Kidney (tissue), 14 donors: ENCODE results near the gene TSFM. TPM values are rescaled to one million over a fixed set of nuclear protein-coding genes. Genes with fewer than 3 reads are reported as not detected.

ENCODE experiments used
- DNase-seq, 5 donors: peaks; one replicate each; pipeline ENCODE4 v3.0.0-alpha.2; 2013 to 2020
- FAIRE-seq: peaks from 2 replicates; lab custom pipeline; 2012; peaks lifted over from hg19 to GRCh38; lab: Jason Lieb, UNC
- H3K27ac ChIP-seq, 2 donors: one replicate each; pipeline ENCODE4 v1.7.0; 2013; ENCODE audit warnings: low read depth in 2 of 2, low read length in 2 of 2, inconsistent platforms in 1 of 2
- H3K27me3 ChIP-seq: one replicate; pipeline ENCODE4 v1.7.1; 2013; ENCODE audit warnings: low read length, inconsistent platforms; ENCODE audit not compliant: control insufficient read depth, insufficient read depth
- H3K36me3 ChIP-seq, 3 donors: one replicate each; pipeline versions ENCODE4 v1.7.0 to v1.7.1; 2013; ENCODE audit warnings: low read length in 3 of 3, control low read depth in 1 of 3, inconsistent platforms in 1 of 3; ENCODE audit not compliant: insufficient read depth in 3 of 3, control insufficient read depth in 2 of 3
- H3K4me1 ChIP-seq, 3 donors: one replicate each; pipeline versions ENCODE4 v1.7.0 to v1.7.1; 2013; ENCODE audit warnings: low read length in 3 of 3, inconsistent platforms in 1 of 3, low read depth in 1 of 3; ENCODE audit not compliant: control insufficient read depth in 2 of 3, insufficient read depth in 2 of 3
- H3K4me3 ChIP-seq, 3 donors: one replicate each; pipeline versions ENCODE4 v1.7.0 to v1.8.1; 2013; ENCODE audit warnings: low read length in 3 of 3, control low read depth in 1 of 3, inconsistent platforms in 1 of 3
- H3K9ac ChIP-seq, 3 donors: one replicate each; pipeline versions ENCODE4 v1.7.0 to v1.7.1; 2013; ENCODE audit warnings: low read length in 3 of 3, control low read depth in 1 of 3, inconsistent platforms in 1 of 3
- H3K9me3 ChIP-seq, 3 donors: one replicate each; pipeline versions ENCODE4 v1.7.0 to v1.7.1; 2013; ENCODE audit warnings: low read length in 3 of 3, control low read depth in 1 of 3, inconsistent platforms in 1 of 3; ENCODE audit not compliant: control insufficient read depth in 2 of 3, insufficient read depth in 1 of 3
- CTCF ChIP-seq: IDR thresholded peaks from 3 replicates; pipeline ENCODE4 v1.5.1; 2012; ENCODE audit warnings: mild to moderate bottlenecking, moderate library complexity, borderline replicate concordance; ENCODE audit not compliant: insufficient read depth; ENCODE audit errors: extremely low read depth
- intact Hi-C: fragments of 100-400 bp; cut with DNase I; formaldehyde crosslinking; loops from one replicate; pipeline ENCODE4 v1.11.1; 2022
- polyA plus RNA-seq: library from polyadenylated mRNA; stranded (reverse); fragments of 350-450 nt; fragmentation: Illumina TruSeq; extraction: RNeasy Lipid Tissue Mini Kit (QIAGEN cat#74804); gene quantifications from one replicate; pipeline ENCODE4 v1.2.3, GENCODE V29; 2014; ENCODE audit warnings: low read depth, low replicate concordance; ENCODE audit not compliant: insufficient read depth
- total RNA-seq: library from RNA; stranded (reverse); fragmentation: NEBNext Ultra II Directional; extraction: Animal tissue kit (Norgen Biotek cat#: 25700); gene quantifications from one replicate; pipeline ENCODE4 v1.2.1, GENCODE V29; 2021
- donor health status: control.
- donor health status: control.
- donor health status: control.
- donor health status: control.
- donor health status: control.
- donor health status: DM: yes; HTN: yes; CAD: no.
- donor health status: Normal renal cell carcinoma (clear cell type).

The TSFM gene
- total and polyA plus RNA-seq, 2 donors from 2014 or later = 32.8 to 84.6 TPM

- no peaks in the 10 kb centered on the region for H3K9me3 ChIP-seq
- no peak overlapping the region for H3K4me3 ChIP-seq
- H3K9ac ChIP-seq = no peak overlapping the region
- H3K4me1 ChIP-seq = peaks cover 0 to 8% (median 4%) of the 10 kb centered on the region in 3 donors
- peaks cover 4 to 5% (median 4%) of the 10 kb centered on the region in 3 donors for H3K36me3 ChIP-seq
- FAIRE-seq = no peak
- peaks cover 9% of the 10 kb centered on the region for H3K27me3 ChIP-seq
- peak; percentile 37 for TF ChIP-seq CTCF
- DNase-seq = peak in 2 of 5 donors; percentile 24 to 46
- intact Hi-C loops = no loop called here
- H3K27ac ChIP-seq = no peak overlapping the region
These were observed 23.1 kb upstream of the TSFM start for GRCh38 chr12:57759360-57759980.

- Histone ChIP-seq H3K27me3 (peaks cover 15% of the 10 kb centered on the region), H3K4me1 (peaks cover 0 to 14% (median 10%) of the 10 kb centered on the region in 3 donors), H3K36me3 (peaks cover 4 to 5% (median 4%) of the 10 kb centered on the region in 3 donors), H3K9me3 (no peaks in the 10 kb centered on the region), H3K27ac (no peak overlapping the region), H3K9ac (no peak overlapping the region), H3K4me3 (no peak overlapping the region)
- no peak for TF ChIP-seq CTCF
- peak in 2 of 5 donors; percentile 42 to 63 for DNase-seq
- intact Hi-C loops = no loop called here
- no peak for FAIRE-seq
These were observed 22.1 kb upstream of the TSFM start for GRCh38 chr12:57760347-57760982.

GRCh38 chr12:57761391-57761998 is 21.1 kb upstream of the TSFM start:
- Histone ChIP-seq H3K36me3 (peaks cover 4 to 5% (median 4%) of the 10 kb centered on the region in 3 donors), H3K27ac (no peak overlapping the region), H3K27me3 (peaks cover 25% of the 10 kb centered on the region), H3K9me3 (no peaks in the 10 kb centered on the region), H3K4me3 (no peak overlapping the region), H3K9ac (no peak overlapping the region), H3K4me1 (peaks cover 0 to 21% (median 15%) of the 10 kb centered on the region in 3 donors)
- TF ChIP-seq CTCF = no peak
- no peak for FAIRE-seq
- intact Hi-C loops = no loop called here
- DNase-seq = peak in 1 of 5 donors; percentile 50
